ENCODE results near the gene IKZF4.
"Not testable (repeated sequence)": the region's sequence is repeated elsewhere in the genome, so short reads cannot be mapped to it uniquely, and the experiment has no call there.

GRCh38 chr12:55985976-55986375 lies 34.9 kb upstream of the IKZF4 start:
- not testable (repeated sequence) for TF ChIP-seq TBL1XR1 (IDR thresholded peaks at IDR 0.05; ENCODE audit: low read depth, low read length); POLR2AphosphoS5 (IDR thresholded peaks at IDR 0.05; ENCODE audit: low read length); TCF7 (IDR thresholded peaks at IDR 0.05; ENCODE audit: borderline replicate concordance); CTCF (IDR thresholded peaks at IDR 0.05 in 2 of 3, conservative IDR thresholded peaks at IDR 0.05 in 1 of 3; ENCODE audit: control insufficient read depth in 2 of 3, extremely low read depth in 1 of 3, insufficient read depth in 1 of 3, low read depth in 3 of 3, low read length in 3 of 3); YY1 (IDR thresholded peaks at IDR 0.05; ENCODE audit: low read depth, low read length); RAD21 (IDR thresholded peaks at IDR 0.05; ENCODE audit: insufficient read depth, low read depth, low read length); USF2 (IDR thresholded peaks at IDR 0.05; ENCODE audit: borderline replicate concordance, low read depth, low read length); POLR2A (IDR thresholded peaks at IDR 0.05; ENCODE audit: low read depth, low read length)

Measured in GM12878 (cell line).